ENCODE data around the gene NTN5.

NTN5 gene

DNA sequence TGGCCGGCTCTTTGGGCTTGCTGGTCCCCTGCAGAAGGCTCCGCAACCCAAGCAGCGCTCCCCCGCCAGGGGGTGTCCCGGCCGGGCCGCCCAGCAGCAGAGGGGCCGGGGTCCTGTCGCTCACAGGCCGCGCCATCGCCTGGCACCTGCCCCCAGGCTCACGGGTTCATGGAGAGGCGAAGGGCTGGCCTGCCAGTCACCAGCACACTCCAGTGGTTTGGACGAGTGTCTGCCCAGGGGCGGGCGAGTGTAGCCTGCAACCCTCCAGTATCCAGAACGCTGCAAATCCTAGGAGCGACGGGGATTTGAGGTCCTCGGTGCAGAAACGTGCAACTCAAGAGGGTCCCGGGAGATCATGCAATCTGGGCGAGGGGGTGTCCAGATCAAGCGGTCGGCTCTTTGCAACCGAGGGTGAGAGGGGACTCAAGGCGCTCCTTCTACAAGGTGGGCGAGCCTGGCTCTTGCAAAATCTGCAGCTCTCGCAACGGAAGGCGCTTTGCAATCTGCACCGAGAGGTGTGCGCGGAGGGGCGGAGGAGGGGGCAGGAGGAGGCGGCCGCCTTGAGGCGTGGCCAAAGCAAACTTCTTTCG, 35.9 kb downstream of the NTN5 start, which contains the start of gene DBP:
Gene DBP (minus strand): TSS at position 521 of the 590 bp plus-strand sequence. CDS start 385 bp downstream, at position 136.
- Histone ChIP-seq H2AFZ (ENCODE audit: low read length) (no peak within 1 kb of the TSS), H3K27ac (ENCODE audit: low read depth, low read length, poor library complexity, severe bottlenecking) (peak within 1 kb of the TSS; percentile 96), H3K36me3 (ENCODE audit: insufficient read depth, low read length) (no peaks in the 10 kb centered on the region), H3K4me2 (ENCODE audit: low read length) (peak within 1 kb of the TSS; percentile 93), H3K79me2 (ENCODE audit: insufficient read depth, low read length) (no peaks in the 10 kb centered on the region), H3K9me2 (ENCODE audit: low read depth, low read length) (no peaks in the 10 kb centered on the region), H4K20me1 (ENCODE audit: insufficient read depth, low read length) (no peaks in the 10 kb centered on the region), H3K9me3 (ENCODE audit: low read length) (no peaks in the 10 kb centered on the region), H3K27me3 (ENCODE audit: insufficient read depth, low read length) (no peaks in the 10 kb centered on the region), H3K4me3 (ENCODE audit: low read depth, low read length, poor library complexity, severe bottlenecking) (peak within 1 kb of the TSS; percentile 84), H3F3A (ENCODE audit: insufficient read depth, low read length) (0 out of 2 replicates have a peak, but pooled peaks cover 5% of the 10 kb centered on the region), H3K4me1 (ENCODE audit: insufficient read depth, low read length, severe bottlenecking) (peaks cover 53% of the 10 kb centered on the region), H3K9ac (ENCODE audit: low read length) (peak within 1 kb of the TSS; percentile 96)
- TF ChIP-seq CTCF (IDR thresholded peaks at IDR 0.05; ENCODE audit: low read length): peak; percentile 39; the same call in 1 of the 2 replicates
- TF ChIP-seq EZH2 (IDR thresholded peaks at IDR 0.05; ENCODE audit: borderline replicate concordance, low read length): no peak

DNA sequence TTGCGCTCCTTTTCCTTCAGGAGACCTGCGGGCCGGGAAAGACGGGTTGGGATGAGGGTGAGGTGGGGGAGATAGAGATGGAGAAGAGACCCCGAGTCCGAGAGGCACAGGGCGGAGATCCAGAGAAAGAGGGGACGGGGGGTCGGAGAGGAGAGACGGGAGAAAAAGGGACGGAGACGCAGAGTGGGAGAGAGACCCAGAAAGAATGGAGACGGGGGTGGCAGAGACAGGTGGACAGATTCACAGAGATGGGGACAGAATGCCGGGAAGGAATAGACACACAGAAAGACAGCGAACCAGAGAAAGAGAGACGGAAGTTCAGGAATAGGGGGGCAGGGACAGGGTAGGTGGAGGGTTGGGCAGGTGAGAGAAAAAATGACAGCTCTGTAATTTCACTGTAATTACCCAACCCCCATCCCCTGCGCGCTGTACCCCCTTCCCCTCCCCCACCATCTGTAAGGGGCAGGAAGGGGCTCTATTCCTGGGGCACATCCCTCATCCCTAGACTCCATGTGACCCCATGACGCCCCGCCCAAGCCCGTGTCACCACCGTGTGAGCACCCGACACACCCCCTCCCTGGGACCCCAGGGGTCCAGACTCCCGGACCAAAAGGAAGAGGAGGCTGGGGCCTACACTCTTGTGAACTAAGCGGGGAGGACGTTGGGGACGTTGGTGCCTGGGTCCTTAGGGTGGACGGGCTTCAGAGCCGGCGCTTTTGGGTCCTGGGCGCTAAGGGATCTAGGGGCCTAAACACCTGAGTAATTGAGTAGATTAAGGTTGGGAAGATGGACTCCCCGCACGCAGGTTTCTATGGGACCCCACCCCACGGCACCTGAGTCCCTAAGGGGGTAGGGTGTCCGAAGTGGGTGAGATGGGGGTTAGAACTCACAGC, 36.6 kb downstream of the NTN5 start:
- no peak overlapping the region for H2AFZ ChIP-seq (ENCODE audit: low read length)
- H3K27ac ChIP-seq (ENCODE audit: low read depth, low read length, poor library complexity, severe bottlenecking): peak overlapping the region; percentile 96

More for the DNA sequence above, 36.6 kb downstream of the NTN5 start:
- Histone ChIP-seq H3K9me3 (ENCODE audit: low read length) (no peaks in the 10 kb centered on the region), H3K4me3 (ENCODE audit: low read depth, low read length, poor library complexity, severe bottlenecking) (peak overlapping the region; percentile 84), H3K79me2 (ENCODE audit: insufficient read depth, low read length) (no peaks in the 10 kb centered on the region), H3K9ac (ENCODE audit: low read length) (peak overlapping the region; percentile 96), H3F3A (ENCODE audit: insufficient read depth, low read length) (0 out of 2 replicates have a peak, but pooled peaks cover 5% of the 10 kb centered on the region), H4K20me1 (ENCODE audit: insufficient read depth, low read length) (no peaks in the 10 kb centered on the region), H3K4me2 (ENCODE audit: low read length) (peak overlapping the region; percentile 93), H3K9me2 (ENCODE audit: low read depth, low read length) (no peaks in the 10 kb centered on the region), H3K27me3 (ENCODE audit: insufficient read depth, low read length) (no peaks in the 10 kb centered on the region), H3K36me3 (ENCODE audit: insufficient read depth, low read length) (peaks cover 4% of the 10 kb centered on the region; the same call in 1 of the 2 replicates), H3K4me1 (ENCODE audit: insufficient read depth, low read length, severe bottlenecking) (peaks cover 53% of the 10 kb centered on the region)
- TF ChIP-seq EZH2 (IDR thresholded peaks at IDR 0.05; ENCODE audit: borderline replicate concordance, low read length) (no peak), CTCF (IDR thresholded peaks at IDR 0.05; ENCODE audit: low read length) (no peak)
